Breast epithelium (tissue), 3 donors: ENCODE data around the gene COL6A1.

ENCODE experiments used
- POLR2A ChIP-seq: fragments of 450-650 bp; IDR thresholded peaks from one replicate; pipeline ENCODE4 v1.6.1; 2016; ENCODE audit warnings: antibody characterized with exemption, mild to moderate bottlenecking, moderate library complexity
- TF ChIP-seq, protein P1 (sequence below), 3 donors: fragments of 450-650 bp; IDR thresholded peaks; one replicate each; pipeline ENCODE4 v1.5.1; 2016 to 2017; ENCODE audit warnings: antibody characterized with exemption in 3 of 3, mild to moderate bottlenecking in 3 of 3, moderate library complexity in 3 of 3

GRCh38 chr21:45964649-45965048 lies 16.9 kb upstream of the COL6A1 start:
- no peak for TF ChIP-seq POLR2A
- TF ChIP-seq, protein P1, sequence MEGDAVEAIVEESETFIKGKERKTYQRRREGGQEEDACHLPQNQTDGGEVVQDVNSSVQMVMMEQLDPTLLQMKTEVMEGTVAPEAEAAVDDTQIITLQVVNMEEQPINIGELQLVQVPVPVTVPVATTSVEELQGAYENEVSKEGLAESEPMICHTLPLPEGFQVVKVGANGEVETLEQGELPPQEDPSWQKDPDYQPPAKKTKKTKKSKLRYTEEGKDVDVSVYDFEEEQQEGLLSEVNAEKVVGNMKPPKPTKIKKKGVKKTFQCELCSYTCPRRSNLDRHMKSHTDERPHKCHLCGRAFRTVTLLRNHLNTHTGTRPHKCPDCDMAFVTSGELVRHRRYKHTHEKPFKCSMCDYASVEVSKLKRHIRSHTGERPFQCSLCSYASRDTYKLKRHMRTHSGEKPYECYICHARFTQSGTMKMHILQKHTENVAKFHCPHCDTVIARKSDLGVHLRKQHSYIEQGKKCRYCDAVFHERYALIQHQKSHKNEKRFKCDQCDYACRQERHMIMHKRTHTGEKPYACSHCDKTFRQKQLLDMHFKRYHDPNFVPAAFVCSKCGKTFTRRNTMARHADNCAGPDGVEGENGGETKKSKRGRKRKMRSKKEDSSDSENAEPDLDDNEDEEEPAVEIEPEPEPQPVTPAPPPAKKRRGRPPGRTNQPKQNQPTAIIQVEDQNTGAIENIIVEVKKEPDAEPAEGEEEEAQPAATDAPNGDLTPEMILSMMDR (IDR thresholded peaks at IDR 0.05) = no peak
